ENCODE measurements around the gene LRRC30. TPM values are rescaled to one million over a fixed set of nuclear protein-coding genes. Genes with fewer than 3 reads are reported as not detected.

Gene LRRC30
- total RNA-seq, 1 experiment from 2014 or later = not detected

GRCh38 chr18:7197854-7198253, 33.0 kb upstream of the LRRC30 start:
- no peaks in the 10 kb centered on the region for H3K79me2 ChIP-seq (ENCODE audit: insufficient read depth, low read length)
- no peak overlapping the region for H3K4me3 ChIP-seq (replicated peaks in 1 of 2; ENCODE audit: low read depth in 1 of 2, low read length in 2 of 2)
- ATAC-seq (no peak), DNase-seq (ENCODE audit: low read depth, low spot score) (no peak)
- no peaks in the 10 kb centered on the region for H3K36me3 ChIP-seq (ENCODE audit: control insufficient read depth in 1 of 2, insufficient read depth in 2 of 2, low read length in 2 of 2)
- H3K4me2 ChIP-seq (ENCODE audit: low read length) = no peak overlapping the region
- H4K20me1 ChIP-seq (ENCODE audit: insufficient read depth) = no peaks in the 10 kb centered on the region
- H3K9ac ChIP-seq (ENCODE audit: low read length) = no peak overlapping the region
- H3K9me2 ChIP-seq (ENCODE audit: insufficient read depth) = no peaks in the 10 kb centered on the region
- intact Hi-C loops (cut with micrococcal nuclease) = no loop called here
- TF ChIP-seq RAD21 (IDR thresholded peaks at IDR 0.05; ENCODE audit: low read depth) (no peak), POLR2A (IDR thresholded peaks at IDR 0.05; ENCODE audit: borderline replicate concordance, extremely low read depth, insufficient read depth, insufficient read length) (no peak)
- ChIA-PET RAD21 (ENCODE audit: low non-redundant PET in 1 of 2, low total read pairs in 2 of 2, uncharacterized antibody in 2 of 2, unreplicated experiment in 2 of 2) (no interaction called here), CTCF (no interaction called here), POLR2A (no interaction called here)
- H3K4me1 ChIP-seq (ENCODE audit: control insufficient read depth in 1 of 2, insufficient read depth in 2 of 2, low read length in 2 of 2) = no peaks in the 10 kb centered on the region
- H2AFZ ChIP-seq (ENCODE audit: low read depth, low read length, poor library complexity, severe bottlenecking) = no peak overlapping the region
- no peak overlapping the region for H3K27ac ChIP-seq (ENCODE audit: low read depth, low read length)
- BruUV-seq (replicated peaks) = no TSS peak
- no peaks in the 10 kb centered on the region for H3K27me3 ChIP-seq (ENCODE audit: insufficient read depth, low read length)
- peaks cover 0 to 7% of the 10 kb centered on the region in 2 experiments; a peak in 1 of 4 replicates for H3K9me3 ChIP-seq (ENCODE audit: control insufficient read depth in 1 of 2, insufficient read depth in 1 of 2, low read depth in 1 of 2, low read length in 2 of 2)

- RAD21 ChIA-PET (ENCODE audit: low non-redundant PET in 1 of 2, low total read pairs in 2 of 2, uncharacterized antibody in 2 of 2, unreplicated experiment in 2 of 2) = no interaction called here
- Histone ChIP-seq H3K4me1 (ENCODE audit: control insufficient read depth in 1 of 2, insufficient read depth in 2 of 2, low read length in 2 of 2) (no peaks in the 10 kb centered on the region), H4K20me1 (ENCODE audit: insufficient read depth) (no peaks in the 10 kb centered on the region), H3K27me3 (ENCODE audit: insufficient read depth, low read length) (no peaks in the 10 kb centered on the region), H3K79me2 (ENCODE audit: insufficient read depth, low read length) (no peaks in the 10 kb centered on the region), H3K9me2 (ENCODE audit: insufficient read depth) (no peaks in the 10 kb centered on the region), H3K9ac (ENCODE audit: low read length) (no peak overlapping the region), H3K4me3 (replicated peaks in 1 of 2; ENCODE audit: low read depth in 1 of 2, low read length in 2 of 2) (no peak overlapping the region), H3K27ac (ENCODE audit: low read depth, low read length) (no peak overlapping the region), H2AFZ (ENCODE audit: low read depth, low read length, poor library complexity, severe bottlenecking) (no peak overlapping the region), H3K4me2 (ENCODE audit: low read length) (no peak overlapping the region), H3K9me3 (ENCODE audit: control insufficient read depth in 1 of 2, insufficient read depth in 1 of 2, low read depth in 1 of 2, low read length in 2 of 2) (peaks cover 0 to 7% of the 10 kb centered on the region in 2 experiments; a peak in 1 of 4 replicates), H3K36me3 (ENCODE audit: control insufficient read depth in 1 of 2, insufficient read depth in 2 of 2, low read length in 2 of 2) (no peaks in the 10 kb centered on the region)
- CTCF ChIA-PET = no interaction called here
- no peak for DNase-seq (ENCODE audit: low read depth, low spot score)
- ATAC-seq = no peak
- intact Hi-C loops (cut with micrococcal nuclease) = no loop called here
- POLR2A ChIA-PET = no interaction called here
- BruUV-seq (replicated peaks) = no TSS peak
- TF ChIP-seq FOSL1 (IDR thresholded peaks at IDR 0.05; ENCODE audit: low read depth) (no peak), EGR1 (IDR thresholded peaks at IDR 0.05; ENCODE audit: low read depth) (no peak), SP1 (IDR thresholded peaks at IDR 0.05; ENCODE audit: low read depth) (no peak), CEBPB (IDR thresholded peaks at IDR 0.05; ENCODE audit: low read depth) (no peak), ZFX (IDR thresholded peaks at IDR 0.05) (no peak), POLR2AphosphoS5 (IDR thresholded peaks at IDR 0.05; ENCODE audit: low read depth, low read length) (no peak)
- TF ChIP-seq, protein P1, sequence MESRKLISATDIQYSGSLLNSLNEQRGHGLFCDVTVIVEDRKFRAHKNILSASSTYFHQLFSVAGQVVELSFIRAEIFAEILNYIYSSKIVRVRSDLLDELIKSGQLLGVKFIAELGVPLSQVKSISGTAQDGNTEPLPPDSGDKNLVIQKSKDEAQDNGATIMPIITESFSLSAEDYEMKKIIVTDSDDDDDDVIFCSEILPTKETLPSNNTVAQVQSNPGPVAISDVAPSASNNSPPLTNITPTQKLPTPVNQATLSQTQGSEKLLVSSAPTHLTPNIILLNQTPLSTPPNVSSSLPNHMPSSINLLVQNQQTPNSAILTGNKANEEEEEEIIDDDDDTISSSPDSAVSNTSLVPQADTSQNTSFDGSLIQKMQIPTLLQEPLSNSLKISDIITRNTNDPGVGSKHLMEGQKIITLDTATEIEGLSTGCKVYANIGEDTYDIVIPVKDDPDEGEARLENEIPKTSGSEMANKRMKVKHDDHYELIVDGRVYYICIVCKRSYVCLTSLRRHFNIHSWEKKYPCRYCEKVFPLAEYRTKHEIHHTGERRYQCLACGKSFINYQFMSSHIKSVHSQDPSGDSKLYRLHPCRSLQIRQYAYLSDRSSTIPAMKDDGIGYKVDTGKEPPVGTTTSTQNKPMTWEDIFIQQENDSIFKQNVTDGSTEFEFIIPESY (IDR thresholded peaks at IDR 0.05; ENCODE audit: extremely low read depth, insufficient replicate concordance, low read length) = no peak
- TF ChIP-seq, protein P2, sequence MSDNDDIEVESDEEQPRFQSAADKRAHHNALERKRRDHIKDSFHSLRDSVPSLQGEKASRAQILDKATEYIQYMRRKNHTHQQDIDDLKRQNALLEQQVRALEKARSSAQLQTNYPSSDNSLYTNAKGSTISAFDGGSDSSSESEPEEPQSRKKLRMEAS (IDR thresholded peaks at IDR 0.05) = no peak
Measured at GRCh38 chr18:7198326-7198725, 32.6 kb upstream of the LRRC30 start.

Data from HCT116 (cell line).